Epithelial cell of esophagus (primary cell): ENCODE measurements around the gene EIF6.

Source experiments
- DNase-seq: peaks from one replicate; pipeline ENCODE4 v3.0.0; 2010; ENCODE audit warnings: low read depth
- H3K4me3 ChIP-seq: 2 replicates; pipeline ENCODE4 v1.5.1; 2011; ENCODE audit warnings: mild to moderate bottlenecking, low read length, control low read depth
- TF ChIP-seq, protein P1 (sequence below): IDR thresholded peaks from 2 replicates; pipeline ENCODE4 v1.5.1; 2011; ENCODE audit warnings: low read depth, mild to moderate bottlenecking, low read length, control low read depth, inconsistent platforms; ENCODE audit not compliant: insufficient read depth; ENCODE audit errors: missing control alignments

The EIF6 gene

GRCh38 chr20:35288325-35289060, 3.9 kb upstream of the EIF6 start:
- no peak overlapping the region for H3K4me3 ChIP-seq
- DNase-seq: no peak
- TF ChIP-seq, protein P1, sequence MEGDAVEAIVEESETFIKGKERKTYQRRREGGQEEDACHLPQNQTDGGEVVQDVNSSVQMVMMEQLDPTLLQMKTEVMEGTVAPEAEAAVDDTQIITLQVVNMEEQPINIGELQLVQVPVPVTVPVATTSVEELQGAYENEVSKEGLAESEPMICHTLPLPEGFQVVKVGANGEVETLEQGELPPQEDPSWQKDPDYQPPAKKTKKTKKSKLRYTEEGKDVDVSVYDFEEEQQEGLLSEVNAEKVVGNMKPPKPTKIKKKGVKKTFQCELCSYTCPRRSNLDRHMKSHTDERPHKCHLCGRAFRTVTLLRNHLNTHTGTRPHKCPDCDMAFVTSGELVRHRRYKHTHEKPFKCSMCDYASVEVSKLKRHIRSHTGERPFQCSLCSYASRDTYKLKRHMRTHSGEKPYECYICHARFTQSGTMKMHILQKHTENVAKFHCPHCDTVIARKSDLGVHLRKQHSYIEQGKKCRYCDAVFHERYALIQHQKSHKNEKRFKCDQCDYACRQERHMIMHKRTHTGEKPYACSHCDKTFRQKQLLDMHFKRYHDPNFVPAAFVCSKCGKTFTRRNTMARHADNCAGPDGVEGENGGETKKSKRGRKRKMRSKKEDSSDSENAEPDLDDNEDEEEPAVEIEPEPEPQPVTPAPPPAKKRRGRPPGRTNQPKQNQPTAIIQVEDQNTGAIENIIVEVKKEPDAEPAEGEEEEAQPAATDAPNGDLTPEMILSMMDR: no peak

DNA sequence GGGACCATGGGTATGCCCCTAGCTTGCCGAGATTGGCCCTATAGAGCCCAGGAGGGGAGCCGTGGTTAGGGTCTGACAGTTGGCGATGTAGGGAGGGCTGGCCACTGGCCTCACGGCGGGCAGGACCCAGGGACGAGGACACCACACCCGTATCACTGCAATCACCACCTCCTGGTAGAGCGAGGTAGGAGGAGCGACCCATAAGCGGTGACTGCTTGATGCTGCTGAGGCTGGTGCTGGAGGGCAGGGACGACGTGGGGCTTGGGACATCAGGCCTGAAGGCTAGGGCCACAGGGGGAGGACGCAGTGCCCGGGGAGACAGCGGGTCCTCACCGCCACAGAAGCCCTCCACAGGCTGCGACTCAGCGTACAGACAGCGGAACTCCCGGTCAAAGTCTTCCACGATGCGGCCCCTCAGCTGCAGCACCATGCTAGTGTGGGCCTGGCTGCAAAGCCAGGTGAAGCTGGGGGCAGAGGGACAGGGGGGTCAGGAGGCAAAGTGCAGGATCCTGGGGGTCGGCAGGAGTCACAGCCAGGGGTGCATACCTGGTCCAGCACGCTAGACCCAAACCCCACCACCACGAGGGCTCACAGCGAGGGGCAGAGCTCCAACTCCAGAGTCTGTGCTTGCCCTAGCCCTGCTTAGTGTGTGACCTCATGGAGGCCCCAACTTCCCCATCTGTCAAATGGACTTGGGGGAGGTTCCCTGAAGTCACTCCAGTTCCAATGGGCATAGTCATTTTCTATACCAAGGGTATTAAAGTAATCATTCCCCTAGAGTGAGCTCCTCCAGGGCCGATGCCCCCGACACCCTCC, 3.1 kb upstream of the EIF6 start:
- no peak overlapping the region for H3K4me3 ChIP-seq
- DNase-seq: no peak
- TF ChIP-seq, protein P1: no peak

- H3K4me3 ChIP-seq: no peak overlapping the region
- TF ChIP-seq, protein P1: no peak
- no peak for DNase-seq
Observed at GRCh38 chr20:35286899-35287508, 2.4 kb upstream of the EIF6 start.

DNA sequence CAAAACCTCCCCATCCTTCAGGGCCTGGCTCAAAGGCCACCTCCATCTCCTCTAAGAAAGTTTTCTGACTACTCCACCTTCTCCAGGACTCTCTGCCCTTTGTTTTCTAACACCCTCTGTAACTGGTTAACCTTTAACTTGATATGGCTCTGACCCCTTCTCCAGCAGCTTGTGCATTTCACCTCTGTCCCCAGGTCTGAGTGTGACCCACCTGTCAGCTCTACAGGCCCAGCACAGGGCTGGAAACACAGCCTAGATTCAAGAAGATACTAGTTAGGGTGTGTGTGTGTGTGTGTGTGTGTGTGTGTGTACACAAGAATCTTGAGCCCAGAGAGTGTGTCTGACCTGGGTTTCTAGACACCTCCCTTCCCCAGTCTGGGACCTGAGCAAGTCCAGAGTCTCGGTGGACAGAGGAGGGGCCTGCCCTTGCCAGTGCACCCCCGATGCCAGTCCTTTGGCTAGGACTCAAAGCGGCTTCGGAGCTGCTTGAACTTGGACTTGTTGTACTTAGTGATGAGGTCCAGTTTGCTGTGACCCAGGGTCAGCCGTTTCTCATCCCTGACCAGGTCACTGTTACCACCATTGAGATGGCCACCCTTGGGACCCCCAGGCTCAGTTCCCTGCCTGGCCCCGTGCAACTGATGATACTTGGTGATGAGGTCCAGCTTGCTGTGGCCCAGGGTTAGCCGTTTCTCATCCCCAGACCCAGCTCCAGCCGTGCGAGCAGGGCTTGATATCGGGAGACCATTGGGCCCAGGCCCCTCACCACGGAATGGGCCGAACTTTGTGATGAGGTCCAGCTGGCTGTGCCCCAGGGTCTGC, 1.7 kb upstream of the EIF6 start:
- TF ChIP-seq, protein P1: no peak
- no peak overlapping the region for H3K4me3 ChIP-seq
- no peak for DNase-seq

GRCh38 chr20:35285806-35286076, 1.2 kb upstream of the EIF6 start:
- H3K4me3 ChIP-seq: no peak overlapping the region
- TF ChIP-seq, protein P1: no peak
- DNase-seq: peak; percentile 59

DNA sequence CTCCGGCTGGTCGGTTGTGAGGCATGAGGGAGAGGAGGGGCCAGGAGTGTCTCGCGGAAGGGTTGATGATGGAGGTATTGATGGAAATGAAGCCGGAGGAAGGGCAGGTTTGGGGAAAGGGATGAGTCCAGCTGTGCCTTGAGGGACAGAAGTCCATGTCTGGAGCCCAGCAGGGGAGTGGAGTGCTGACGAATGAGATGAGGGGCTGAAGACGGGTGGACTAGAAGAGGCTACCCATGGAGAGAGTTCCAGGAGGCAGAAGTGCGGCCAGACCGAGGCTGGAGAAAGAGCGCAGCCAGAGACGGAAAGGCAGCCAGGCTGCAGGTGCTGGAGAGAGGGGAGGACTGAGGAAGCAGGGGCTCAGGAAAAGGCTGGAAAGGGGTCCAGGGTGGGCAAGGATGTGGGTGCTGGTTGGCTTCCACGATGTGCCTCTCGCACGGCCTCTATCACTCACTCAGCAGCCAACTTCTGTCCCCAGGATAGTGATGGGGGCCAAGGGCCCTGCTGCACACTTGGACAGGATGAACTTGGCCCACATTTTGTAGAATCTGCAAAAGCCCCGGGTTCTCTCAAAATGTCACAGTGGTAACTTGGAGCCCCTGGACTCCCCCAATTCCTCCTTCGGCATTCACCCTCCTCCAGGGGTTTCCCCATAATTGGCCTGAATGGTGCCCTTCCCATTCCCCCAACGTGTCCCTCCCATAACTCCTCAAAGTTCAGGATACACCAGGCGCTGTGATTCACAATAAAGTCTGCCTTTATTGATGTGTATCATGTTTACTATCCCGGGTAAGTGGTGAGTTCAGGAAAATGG, 627 bp upstream of the EIF6 start:
- peak overlapping the region; percentile 82 for H3K4me3 ChIP-seq
- no peak for DNase-seq
- TF ChIP-seq, protein P1: no peak
